H7 (cell line): ENCODE measurements around the gene FBXO15. TPM values are rescaled to one million over a fixed set of nuclear protein-coding genes. Genes with fewer than 3 reads are reported as not detected.

Source experiments
- DNase-seq: peaks from one replicate; pipeline ENCODE4 v3.0.0; 2012
- H3K27me3 ChIP-seq: 2 replicates; pipeline ENCODE4 v1.6.0; 2011; ENCODE audit warnings: mild to moderate bottlenecking, low read length; ENCODE audit not compliant: control insufficient read depth, insufficient read depth
- H3K36me3 ChIP-seq: replicated peaks from 2 replicates; pipeline ENCODE4 v1.5.1; 2011; ENCODE audit warnings: low read length; ENCODE audit not compliant: control insufficient read depth, insufficient read depth
- H3K4me3 ChIP-seq: 2 replicates; pipeline ENCODE4 v1.5.1; 2011; ENCODE audit warnings: low read depth, mild to moderate bottlenecking, control low read depth, low read length, moderate library complexity; ENCODE audit not compliant: insufficient read depth
- total RNA-seq: library from RNA; depleted of rRNA; stranded (reverse); fragments of >200 nt; shearing (Covaris generic); gene quantifications from 2 replicates; pipeline ENCODE4 v1.2.3, GENCODE V29; 2014; rRNA removed

FBXO15 gene, protein sequence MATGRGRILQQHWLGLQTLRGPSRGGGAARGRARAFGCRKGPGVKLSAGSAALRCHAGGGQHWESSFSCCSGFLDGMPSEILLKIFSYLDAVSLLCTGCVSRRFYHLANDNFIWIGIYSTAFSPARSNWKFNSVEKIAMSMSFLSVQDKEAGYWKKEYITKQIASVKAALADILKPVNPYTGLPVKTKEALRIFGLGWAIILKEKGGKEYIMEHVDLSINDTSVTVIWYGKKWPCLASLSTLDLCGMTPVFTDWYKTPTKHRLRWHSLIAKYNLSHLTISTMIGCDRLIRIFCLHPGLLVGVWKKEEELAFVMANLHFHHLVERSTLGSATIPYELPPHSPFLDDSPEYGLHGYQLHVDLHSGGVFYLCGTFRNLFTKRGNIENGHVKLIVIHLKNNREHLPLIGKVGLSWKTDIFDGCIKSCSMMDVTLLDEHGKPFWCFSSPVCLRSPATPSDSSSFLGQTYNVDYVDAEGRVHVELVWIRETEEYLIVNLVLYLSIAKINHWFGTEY
- 0.55 and 1.5 TPM in 2 replicates for total RNA-seq

GRCh38 chr18:74147779-74148542, at the start of gene FBXO15, which contains the start of gene TIMM21:
TSS of gene FBXO15 (minus strand) at chr18:74147834. CDS start at chr18:74147785, 49 bp downstream.
TSS of gene TIMM21 (plus strand) at chr18:74148523. CDS start at chr18:74148809, 286 bp downstream.
- H3K27me3 ChIP-seq, result peaks cover 6% of the 10 kb centered on the region
- H3K36me3 ChIP-seq, result no peaks in the 10 kb centered on the region
- H3K4me3 ChIP-seq, result peak within 1 kb of the TSS; percentile 96
- peak; percentile 92 for DNase-seq

DNA sequence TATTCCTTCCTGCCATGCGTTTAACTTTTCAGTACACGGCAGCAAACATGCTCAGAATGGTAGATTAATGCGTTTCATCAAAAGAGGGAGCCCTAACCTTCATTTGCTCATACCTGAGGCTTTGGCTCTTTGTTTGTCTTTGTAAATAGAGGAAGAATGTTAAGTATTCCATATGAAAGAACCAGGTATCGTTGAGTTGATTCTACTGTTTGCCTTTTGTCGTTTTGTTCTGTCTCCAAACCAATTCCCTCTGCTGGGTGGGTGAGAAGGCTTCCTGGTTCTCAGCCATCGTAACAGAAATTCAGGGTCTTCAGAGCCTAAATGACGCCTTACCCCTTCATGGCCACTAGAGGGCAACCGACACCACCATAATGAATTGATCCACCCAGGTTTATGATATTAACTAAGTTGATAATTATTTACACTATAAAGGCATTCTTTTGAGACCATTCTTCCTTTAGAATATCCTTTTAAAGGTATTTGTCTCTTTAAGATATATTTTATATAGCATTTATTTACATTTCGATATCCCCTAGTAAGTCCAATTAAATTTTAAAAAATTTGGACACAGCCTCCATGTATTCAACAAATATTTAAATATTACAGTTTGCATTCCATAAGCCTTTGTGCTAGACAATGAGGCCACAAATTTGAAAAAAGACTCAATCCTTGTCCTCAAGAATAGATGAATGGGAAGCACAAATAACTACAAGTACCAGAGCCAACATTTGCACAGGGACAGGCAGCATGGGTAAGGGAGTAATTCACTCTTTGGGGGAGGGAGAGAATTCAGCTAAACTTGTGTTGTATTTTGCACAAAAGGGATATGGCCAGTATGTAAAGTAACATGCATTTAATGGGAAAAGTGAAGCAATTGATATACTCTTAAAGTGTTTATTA, 48.8 kb upstream of the FBXO15 start:
- H3K27me3 ChIP-seq, result no peaks in the 10 kb centered on the region
- peak; percentile 87 for DNase-seq
- H3K36me3 ChIP-seq, result no peaks in the 10 kb centered on the region
- no peak overlapping the region for H3K4me3 ChIP-seq

- no peaks in the 10 kb centered on the region for H3K36me3 ChIP-seq
- no peak for DNase-seq
- no peak overlapping the region for H3K4me3 ChIP-seq
- no peaks in the 10 kb centered on the region for H3K27me3 ChIP-seq
Measured at GRCh38 chr18:74194691-74195090, 47.1 kb upstream of the FBXO15 start.

- Histone ChIP-seq H3K36me3 (no peaks in the 10 kb centered on the region), H3K4me3 (no peak overlapping the region), H3K27me3 (no peaks in the 10 kb centered on the region)
- no peak for DNase-seq
Measured at GRCh38 chr18:74191577-74191976, 43.9 kb upstream of the FBXO15 start.

- Histone ChIP-seq H3K27me3 (no peaks in the 10 kb centered on the region), H3K4me3 (no peak overlapping the region), H3K36me3 (no peaks in the 10 kb centered on the region)
- DNase-seq, result no peak
Measured at GRCh38 chr18:74190086-74190485, 42.5 kb upstream of the FBXO15 start.

- Histone ChIP-seq H3K27me3 (no peaks in the 10 kb centered on the region), H3K36me3 (no peaks in the 10 kb centered on the region), H3K4me3 (no peak overlapping the region)
- no peak for DNase-seq
Measured at GRCh38 chr18:74186661-74187060, 39.0 kb upstream of the FBXO15 start.

GRCh38 chr18:74185860-74186259, 38.2 kb upstream of the FBXO15 start:
- Histone ChIP-seq H3K27me3 (no peaks in the 10 kb centered on the region), H3K4me3 (no peak overlapping the region), H3K36me3 (no peaks in the 10 kb centered on the region)
- DNase-seq, result no peak

DNA sequence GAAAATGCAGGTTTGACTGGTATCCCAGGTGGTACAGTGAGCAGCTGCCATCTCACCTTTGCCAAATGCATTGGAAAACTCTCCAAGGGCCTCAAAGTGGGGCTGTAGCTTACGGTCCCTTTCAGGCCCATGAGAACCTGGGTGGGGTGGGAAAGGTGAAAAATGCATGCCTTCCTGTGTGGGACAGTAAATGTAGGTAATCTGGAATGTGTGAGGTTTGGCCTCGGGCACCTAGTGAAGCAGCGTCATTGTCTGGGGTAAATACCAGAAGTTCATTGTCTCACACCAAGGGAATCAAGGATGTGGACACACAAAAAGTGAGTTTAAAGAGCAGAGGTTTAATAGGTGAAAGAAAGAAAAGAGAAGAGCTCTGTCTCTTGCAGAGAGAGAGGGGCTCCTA, 37.2 kb upstream of the FBXO15 start:
- no peaks in the 10 kb centered on the region for H3K36me3 ChIP-seq
- no peak overlapping the region for H3K4me3 ChIP-seq
- H3K27me3 ChIP-seq, result no peaks in the 10 kb centered on the region
- no peak for DNase-seq

- no peak for DNase-seq
- Histone ChIP-seq H3K36me3 (no peaks in the 10 kb centered on the region), H3K27me3 (no peaks in the 10 kb centered on the region), H3K4me3 (no peak overlapping the region)
Measured at GRCh38 chr18:74183130-74183529, 35.5 kb upstream of the FBXO15 start.

DNA sequence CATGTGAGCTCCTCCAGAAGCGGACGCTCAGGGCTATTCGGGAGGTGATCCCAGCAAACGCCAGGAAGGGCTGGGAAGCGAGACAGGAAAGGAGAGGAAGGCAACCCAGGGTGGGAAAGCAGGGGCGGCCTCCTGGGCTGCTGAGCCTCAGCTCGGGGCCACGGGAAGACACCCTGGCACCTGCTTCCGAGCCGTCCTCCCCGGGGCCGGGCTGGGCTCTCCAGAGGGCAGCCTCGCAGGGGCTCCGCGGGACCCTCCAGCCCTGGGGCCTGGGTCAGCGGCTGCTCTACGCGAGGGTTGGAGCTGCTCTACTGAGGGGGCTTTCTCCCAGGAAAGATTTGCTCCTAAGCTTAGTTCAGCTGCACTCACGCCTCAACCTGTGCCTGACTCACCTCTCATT, 34.7 kb upstream of the FBXO15 start:
- peak; percentile 43 for DNase-seq
- Histone ChIP-seq H3K27me3 (no peaks in the 10 kb centered on the region), H3K4me3 (no peak overlapping the region), H3K36me3 (no peaks in the 10 kb centered on the region)

DNA sequence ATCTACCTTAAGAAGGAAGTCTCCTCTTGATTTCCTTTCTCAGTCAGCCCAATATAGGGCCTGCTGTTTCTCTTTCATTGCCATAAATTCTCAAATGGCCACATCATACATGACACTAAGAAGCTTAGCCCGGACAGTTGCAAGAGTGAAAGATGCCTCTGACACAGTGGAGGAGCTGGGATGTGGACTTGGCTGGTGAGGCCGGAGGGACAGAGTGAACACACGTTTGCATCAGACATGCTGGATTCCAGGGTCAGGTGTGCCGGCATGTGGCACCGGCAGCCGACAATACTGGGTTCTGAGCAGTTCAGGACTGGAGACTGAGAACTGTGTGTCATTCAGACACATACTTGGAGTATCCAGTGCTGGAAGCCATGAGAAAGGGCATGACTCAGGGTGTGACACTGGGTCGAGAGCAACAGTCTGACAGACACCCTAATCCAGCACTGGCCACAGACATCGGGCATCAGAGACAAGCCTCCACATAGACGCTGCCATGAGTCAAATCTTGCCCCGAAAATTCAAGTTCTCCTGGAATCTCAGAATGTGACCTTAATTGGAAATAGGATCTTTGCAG, 32.1 kb upstream of the FBXO15 start:
- Histone ChIP-seq H3K36me3 (no peaks in the 10 kb centered on the region), H3K4me3 (no peak overlapping the region), H3K27me3 (no peaks in the 10 kb centered on the region)
- DNase-seq, result no peak

- Histone ChIP-seq H3K27me3 (no peaks in the 10 kb centered on the region), H3K36me3 (no peaks in the 10 kb centered on the region), H3K4me3 (no peak overlapping the region)
- DNase-seq, result no peak
Measured at GRCh38 chr18:74178884-74179283, 31.2 kb upstream of the FBXO15 start.

GRCh38 chr18:74175658-74176057, 28.0 kb upstream of the FBXO15 start:
- no peak overlapping the region for H3K4me3 ChIP-seq
- no peak for DNase-seq
- no peaks in the 10 kb centered on the region; the same call in 1 of the 2 replicates for H3K27me3 ChIP-seq
- H3K36me3 ChIP-seq, result no peaks in the 10 kb centered on the region

DNA sequence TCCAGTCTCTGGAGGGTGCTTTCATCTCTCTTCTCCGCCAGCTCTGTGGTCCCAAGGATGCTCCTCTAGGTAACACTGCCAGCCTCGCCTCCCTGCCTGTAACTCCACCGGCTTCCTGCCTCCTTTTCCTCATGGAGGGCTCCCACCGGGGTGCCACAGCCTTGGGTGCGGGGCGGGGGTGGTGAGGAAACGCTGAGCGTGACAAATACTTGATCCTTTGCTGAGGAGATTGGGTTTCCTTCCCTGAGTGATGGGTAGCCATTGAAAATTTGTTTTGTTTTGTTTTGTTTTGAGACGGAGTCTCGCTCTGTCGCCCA, 25.8 kb upstream of the FBXO15 start:
- Histone ChIP-seq H3K27me3 (no peaks in the 10 kb centered on the region; the same call in 1 of the 2 replicates), H3K4me3 (no peak overlapping the region), H3K36me3 (no peaks in the 10 kb centered on the region)
- DNase-seq, result no peak
